HCT116 (cell line): ENCODE measurements around the gene DLG4.

Experiments
- ELF1 ChIP-seq: IDR thresholded peaks from 2 replicates; pipeline ENCODE4 v1.6.1; 2012; ENCODE audit warnings: low read depth, borderline replicate concordance
- EZH2 ChIP-seq: fragments of 200-600 bp; sonication (generic); IDR thresholded peaks from 2 replicates; pipeline ENCODE4 v1.6.1; 2017; ENCODE audit warnings: antibody characterized with exemption, mixed run types
- TF ChIP-seq, protein P1 (sequence below), 3 experiments: fragments of 200-600 bp in 1 of 3; sonication (generic) in 1 of 3; IDR thresholded peaks in 2 of 3; conservative IDR thresholded peaks in 1 of 3; 2 replicates each; pipeline ENCODE4 v1.5.1; 2012 to 2017; ENCODE audit warnings: low read depth in 2 of 3, low read length in 2 of 3, antibody characterized with exemption in 1 of 3, borderline replicate concordance in 1 of 3, control low read depth in 1 of 3, mild to moderate bottlenecking in 1 of 3, mixed read lengths in 1 of 3, mixed run types in 1 of 3, moderate library complexity in 1 of 3; ENCODE audit not compliant: insufficient read depth in 1 of 3

DNA sequence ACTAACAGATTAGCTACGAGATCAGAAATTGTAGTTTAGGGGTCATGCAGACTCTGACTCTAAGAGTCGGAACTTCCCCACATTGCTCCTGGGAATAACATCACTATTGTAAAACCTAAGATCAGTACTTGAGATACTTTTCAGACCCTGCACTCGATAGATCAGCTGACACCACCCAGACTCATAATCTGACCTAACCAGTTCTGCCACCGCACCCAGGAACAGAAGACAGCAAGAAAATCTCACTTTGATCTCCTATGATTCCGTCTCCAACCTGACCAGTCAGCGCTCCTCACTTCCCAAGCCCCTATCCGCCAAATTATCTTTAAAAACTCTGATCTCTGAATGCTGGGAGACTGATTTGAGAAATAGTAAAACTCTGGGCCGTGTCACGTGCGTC is 77.8 kb downstream of the DLG4 start:
- TF ChIP-seq, protein P1, sequence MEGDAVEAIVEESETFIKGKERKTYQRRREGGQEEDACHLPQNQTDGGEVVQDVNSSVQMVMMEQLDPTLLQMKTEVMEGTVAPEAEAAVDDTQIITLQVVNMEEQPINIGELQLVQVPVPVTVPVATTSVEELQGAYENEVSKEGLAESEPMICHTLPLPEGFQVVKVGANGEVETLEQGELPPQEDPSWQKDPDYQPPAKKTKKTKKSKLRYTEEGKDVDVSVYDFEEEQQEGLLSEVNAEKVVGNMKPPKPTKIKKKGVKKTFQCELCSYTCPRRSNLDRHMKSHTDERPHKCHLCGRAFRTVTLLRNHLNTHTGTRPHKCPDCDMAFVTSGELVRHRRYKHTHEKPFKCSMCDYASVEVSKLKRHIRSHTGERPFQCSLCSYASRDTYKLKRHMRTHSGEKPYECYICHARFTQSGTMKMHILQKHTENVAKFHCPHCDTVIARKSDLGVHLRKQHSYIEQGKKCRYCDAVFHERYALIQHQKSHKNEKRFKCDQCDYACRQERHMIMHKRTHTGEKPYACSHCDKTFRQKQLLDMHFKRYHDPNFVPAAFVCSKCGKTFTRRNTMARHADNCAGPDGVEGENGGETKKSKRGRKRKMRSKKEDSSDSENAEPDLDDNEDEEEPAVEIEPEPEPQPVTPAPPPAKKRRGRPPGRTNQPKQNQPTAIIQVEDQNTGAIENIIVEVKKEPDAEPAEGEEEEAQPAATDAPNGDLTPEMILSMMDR (IDR thresholded peaks at IDR 0.05 in 2 of 3, conservative IDR thresholded peaks at IDR 0.05 in 1 of 3; ENCODE audit: borderline replicate concordance in 1 of 3, insufficient read depth in 1 of 3, low read depth in 2 of 3, low read length in 2 of 3): no peak
- TF ChIP-seq EZH2: no peak
- TF ChIP-seq ELF1: no peak
